Astrocyte (in vitro differentiated cells and primary cell): ENCODE measurements around the gene PEX10. TPM values are rescaled to one million over a fixed set of nuclear protein-coding genes. Genes with fewer than 3 reads are reported as not detected.

Experiments used
- DNase-seq: peaks from one replicate; pipeline ENCODE4 v3.0.0-alpha.2; 2010; ENCODE audit warnings: low read depth
- FAIRE-seq: peaks from 2 replicates; lab custom pipeline; 2011; peaks lifted over from hg19 to GRCh38; lab: Jason Lieb, UNC
- H2AFZ ChIP-seq: 2 replicates; pipeline ENCODE4 v1.6.0; 2012; ENCODE audit warnings: low read depth, low read length, inconsistent platforms
- H3K27ac ChIP-seq: 2 replicates; pipeline ENCODE4 v1.5.1; 2011; ENCODE audit warnings: low read depth, low read length, inconsistent platforms
- H3K27me3 ChIP-seq: 2 replicates; pipeline ENCODE4 v1.6.0; 2011; ENCODE audit warnings: low read length, inconsistent platforms; ENCODE audit not compliant: insufficient read depth
- H3K36me3 ChIP-seq: 2 replicates; pipeline ENCODE4 v1.5.1; 2011; ENCODE audit warnings: low read length, inconsistent platforms; ENCODE audit not compliant: insufficient read depth
- H3K4me1 ChIP-seq: 2 replicates; pipeline ENCODE4 v1.5.1; 2011; ENCODE audit warnings: low read length, inconsistent platforms; ENCODE audit not compliant: insufficient read depth
- H3K4me2 ChIP-seq: 2 replicates; pipeline ENCODE4 v1.6.0; 2012; ENCODE audit warnings: low read length, inconsistent platforms
- H3K4me3 ChIP-seq: 2 replicates; pipeline ENCODE4 v1.5.1; 2011; ENCODE audit warnings: low read depth, mild to moderate bottlenecking, low read length, inconsistent platforms; ENCODE audit not compliant: insufficient read depth
- H3K79me2 ChIP-seq: 2 replicates; pipeline ENCODE4 v1.6.0; 2012; ENCODE audit warnings: mild to moderate bottlenecking, low read length, inconsistent platforms; ENCODE audit not compliant: insufficient read depth
- H3K9ac ChIP-seq: 2 replicates; pipeline ENCODE4 v1.6.0; 2012; ENCODE audit warnings: mild to moderate bottlenecking, low read length, inconsistent platforms
- H3K9me3 ChIP-seq: 2 replicates; pipeline ENCODE4 v1.5.1; 2012; ENCODE audit warnings: low read depth, mild to moderate bottlenecking, low read length, inconsistent platforms; ENCODE audit not compliant: insufficient read depth
- H4K20me1 ChIP-seq: 2 replicates; pipeline ENCODE4 v1.6.0; 2012; ENCODE audit warnings: low read length, inconsistent platforms; ENCODE audit not compliant: insufficient read depth
- H3K27ac Mint-ChIP-seq: one replicate; pipeline ENCODE4 v1.8.0; 2021; ENCODE audit warnings: mild to moderate bottlenecking, mixed read lengths; ENCODE audit not compliant: unreplicated experiment
- H3K27me3 Mint-ChIP-seq: one replicate; pipeline ENCODE4 v1.8.0; 2021; ENCODE audit warnings: low read depth, mixed read lengths; ENCODE audit not compliant: unreplicated experiment
- H3K36me3 Mint-ChIP-seq: one replicate; pipeline ENCODE4 v1.8.0; 2021; ENCODE audit warnings: low read depth, mixed read lengths; ENCODE audit not compliant: unreplicated experiment
- H3K4me1 Mint-ChIP-seq: one replicate; pipeline ENCODE4 v1.8.0; 2021; ENCODE audit warnings: low read depth, mixed read lengths; ENCODE audit not compliant: unreplicated experiment
- H3K4me3 Mint-ChIP-seq: one replicate; pipeline ENCODE4 v1.8.0; 2021; ENCODE audit warnings: mild to moderate bottlenecking, moderate library complexity, mixed read lengths; ENCODE audit not compliant: unreplicated experiment
- H3K9me3 Mint-ChIP-seq: one replicate; pipeline ENCODE4 v1.8.0; 2021; ENCODE audit warnings: mild to moderate bottlenecking, mixed read lengths; ENCODE audit not compliant: unreplicated experiment
- EZH2 ChIP-seq: IDR thresholded peaks from 2 replicates; pipeline ENCODE4 v1.6.1; 2012; ENCODE audit warnings: mild to moderate bottlenecking, low read length, inconsistent platforms; ENCODE audit not compliant: insufficient read depth
- total RNA-seq: library from RNA; stranded (reverse); gene quantifications from 2 replicates; pipeline ENCODE4 v1.2.1, GENCODE V29; 2021
- TF ChIP-seq, protein P1 (sequence below): IDR thresholded peaks from 2 replicates; pipeline ENCODE4 v1.5.1; 2011; ENCODE audit warnings: low read depth, mild to moderate bottlenecking, inconsistent platforms, low read length, moderate library complexity; ENCODE audit not compliant: insufficient read depth

Gene PEX10
- total RNA-seq, 1 donor from 2014 or later, result 16.6 TPM

- Mint-ChIP-seq H3K4me3 (no peak overlapping the region), H3K36me3 (peaks cover 7% of the 10 kb centered on the region), H3K4me1 (peaks cover 8% of the 10 kb centered on the region), H3K27ac (peak overlapping the region; percentile 34), H3K27me3 (no peaks in the 10 kb centered on the region), H3K9me3 (no peaks in the 10 kb centered on the region)
- peak overlapping the region; percentile 6 for H3K9ac ChIP-seq
- peaks cover 22% of the 10 kb centered on the region for H3K4me1 ChIP-seq
- H3K27me3 ChIP-seq, result no peaks in the 10 kb centered on the region
- FAIRE-seq, result no peak
- no peak for TF ChIP-seq EZH2
- TF ChIP-seq, protein P1, sequence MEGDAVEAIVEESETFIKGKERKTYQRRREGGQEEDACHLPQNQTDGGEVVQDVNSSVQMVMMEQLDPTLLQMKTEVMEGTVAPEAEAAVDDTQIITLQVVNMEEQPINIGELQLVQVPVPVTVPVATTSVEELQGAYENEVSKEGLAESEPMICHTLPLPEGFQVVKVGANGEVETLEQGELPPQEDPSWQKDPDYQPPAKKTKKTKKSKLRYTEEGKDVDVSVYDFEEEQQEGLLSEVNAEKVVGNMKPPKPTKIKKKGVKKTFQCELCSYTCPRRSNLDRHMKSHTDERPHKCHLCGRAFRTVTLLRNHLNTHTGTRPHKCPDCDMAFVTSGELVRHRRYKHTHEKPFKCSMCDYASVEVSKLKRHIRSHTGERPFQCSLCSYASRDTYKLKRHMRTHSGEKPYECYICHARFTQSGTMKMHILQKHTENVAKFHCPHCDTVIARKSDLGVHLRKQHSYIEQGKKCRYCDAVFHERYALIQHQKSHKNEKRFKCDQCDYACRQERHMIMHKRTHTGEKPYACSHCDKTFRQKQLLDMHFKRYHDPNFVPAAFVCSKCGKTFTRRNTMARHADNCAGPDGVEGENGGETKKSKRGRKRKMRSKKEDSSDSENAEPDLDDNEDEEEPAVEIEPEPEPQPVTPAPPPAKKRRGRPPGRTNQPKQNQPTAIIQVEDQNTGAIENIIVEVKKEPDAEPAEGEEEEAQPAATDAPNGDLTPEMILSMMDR, result peak; percentile 3
- H3K27ac ChIP-seq, result peak overlapping the region; percentile 85
- H3K4me3 ChIP-seq, result no peak overlapping the region
- peaks cover 24% of the 10 kb centered on the region for H3K36me3 ChIP-seq
- H3K9me3 ChIP-seq, result no peaks in the 10 kb centered on the region
- no peak overlapping the region for H2AFZ ChIP-seq
- peaks cover 32% of the 10 kb centered on the region for H4K20me1 ChIP-seq
- H3K4me2 ChIP-seq, result peak overlapping the region; percentile 24
- H3K79me2 ChIP-seq, result peaks cover 23% of the 10 kb centered on the region
- DNase-seq, result no peak
Observed at GRCh38 chr1:2406451-2407041, 5.8 kb downstream of the PEX10 start.

GRCh38 chr1:2405588-2406295, 6.6 kb downstream of the PEX10 start:
- Histone ChIP-seq H3K27ac (peak overlapping the region; percentile 85), H3K4me3 (no peak overlapping the region), H3K9me3 (no peaks in the 10 kb centered on the region), H4K20me1 (peaks cover 38% of the 10 kb centered on the region), H3K4me1 (peaks cover 19% of the 10 kb centered on the region), H3K79me2 (peaks cover 27% of the 10 kb centered on the region), H3K4me2 (peak overlapping the region; percentile 70), H3K36me3 (peaks cover 26% of the 10 kb centered on the region), H3K9ac (peak overlapping the region; percentile 71), H2AFZ (no peak overlapping the region), H3K27me3 (no peaks in the 10 kb centered on the region)
- FAIRE-seq (no peak), DNase-seq (peak; percentile 49)
- H3K4me3 Mint-ChIP-seq, result no peak overlapping the region
- H3K27ac Mint-ChIP-seq, result peak overlapping the region; percentile 62
- TF ChIP-seq EZH2, result no peak
- TF ChIP-seq, protein P1, result no peak
- no peaks in the 10 kb centered on the region for H3K27me3 Mint-ChIP-seq
- H3K9me3 Mint-ChIP-seq, result no peaks in the 10 kb centered on the region
- H3K36me3 Mint-ChIP-seq, result peaks cover 7% of the 10 kb centered on the region
- peaks cover 8% of the 10 kb centered on the region for H3K4me1 Mint-ChIP-seq
